GM18873 (cell line): Measurements from ENCODE around the gene ISM2.
"Not testable (repeated sequence)": the region's sequence is repeated elsewhere in the genome, so short reads cannot be mapped to it uniquely, and the experiment has no call there.

ENCODE experiments used
- ATAC-seq: cut with Tn5 transposase; IDR thresholded peaks from one replicate; pipeline ENCODE4 v1.9.1; 2021; ENCODE audit warnings: mild to moderate bottlenecking, moderate library complexity, moderate number of reproducible peaks; ENCODE audit not compliant: unreplicated experiment, low FRiP score

The ISM2 gene

GRCh38 chr14:77498120-77498979 lies at the start of gene ISM2:
Gene ISM2 (minus strand): TSS chr14:77498816. CDS start chr14:77498793, 23 bp downstream.
- no peak for ATAC-seq

- ATAC-seq: no peak
Observed at GRCh38 chr14:77547512-77548180, 49.0 kb upstream of the ISM2 start.

GRCh38 chr14:77545171-77545570 lies 46.6 kb upstream of the ISM2 start:
- ATAC-seq: not testable (repeated sequence)

GRCh38 chr14:77544571-77544970 lies 46.0 kb upstream of the ISM2 start:
- no peak for ATAC-seq

- no peak for ATAC-seq
Observed at GRCh38 chr14:77543637-77544334, 45.2 kb upstream of the ISM2 start.

- no peak for ATAC-seq
Observed at GRCh38 chr14:77543240-77543551, 44.6 kb upstream of the ISM2 start.

GRCh38 chr14:77542421-77543239 lies 44.0 kb upstream of the ISM2 start:
- no peak for ATAC-seq

- no peak for ATAC-seq
Observed at GRCh38 chr14:77541905-77542304, 43.3 kb upstream of the ISM2 start.

GRCh38 chr14:77536951-77537350 lies 38.3 kb upstream of the ISM2 start:
- not testable (repeated sequence) for ATAC-seq

GRCh38 chr14:77531071-77531470 lies 32.5 kb upstream of the ISM2 start:
- ATAC-seq: no peak

- ATAC-seq: no peak
Observed at GRCh38 chr14:77529963-77530362, 31.3 kb upstream of the ISM2 start.

GRCh38 chr14:77529213-77529612 lies 30.6 kb upstream of the ISM2 start:
- ATAC-seq: no peak

- ATAC-seq: not testable (repeated sequence)
Observed at GRCh38 chr14:77528701-77529100, 30.1 kb upstream of the ISM2 start.

- no peak for ATAC-seq
Observed at GRCh38 chr14:77526266-77526665, 27.6 kb upstream of the ISM2 start.

GRCh38 chr14:77524536-77524935 lies 25.9 kb upstream of the ISM2 start:
- ATAC-seq: no peak

GRCh38 chr14:77523109-77523508 lies 24.5 kb upstream of the ISM2 start:
- no peak for ATAC-seq

- ATAC-seq: no peak
Observed at GRCh38 chr14:77520555-77520954, 21.9 kb upstream of the ISM2 start.

- ATAC-seq: no peak
Observed at GRCh38 chr14:77516126-77516525, 17.5 kb upstream of the ISM2 start.

GRCh38 chr14:77511486-77512162 lies 13.0 kb upstream of the ISM2 start:
- no peak for ATAC-seq

GRCh38 chr14:77509366-77509765 lies 10.8 kb upstream of the ISM2 start:
- ATAC-seq: no peak
